ENCODE data around the gene GORASP1. TPM values are rescaled to one million over a fixed set of nuclear protein-coding genes. Genes with fewer than 3 reads are reported as not detected.

GORASP1 gene
- total and polyA plus RNA-seq, 2 of the 8 experiments (the other 6 are each of a cell fraction or from before 2014, with no cell fraction given) = 33.4 to 33.5 TPM

- Histone ChIP-seq H3K4me1 (replicated peaks in 1 of 4; ENCODE audit: control insufficient read depth in 3 of 4, insufficient read depth in 4 of 4, low read length in 3 of 4) (peaks cover 0 to 6% (median 1%) of the 10 kb centered on the region in 4 experiments; a peak in 2 of 7 replicates), H3K14ac (ENCODE audit: insufficient read length) (no peak overlapping the region), H3K9me3 (ENCODE audit: insufficient read depth in 2 of 2, low read depth in 1 of 2, low read length in 1 of 2) (no peaks in the 10 kb centered on the region), H4K20me1 (replicated peaks in 1 of 2; ENCODE audit: control insufficient read depth in 1 of 2, insufficient read depth in 2 of 2, low read length in 2 of 2) (peaks cover 0 to 2% of the 10 kb centered on the region in 2 experiments), H2BK20ac (ENCODE audit: low read length) (no peak overlapping the region), H3K18ac (ENCODE audit: extremely low read depth, low read length) (no peak overlapping the region), H3K23ac (ENCODE audit: insufficient read length) (no peak overlapping the region), H3K23me2 (ENCODE audit: low read depth, low read length) (peaks cover 6% of the 10 kb centered on the region; the same call in 1 of the 2 replicates), H2AFZ (ENCODE audit: low read length) (no peak overlapping the region), H3K36me3 (ENCODE audit: control insufficient read depth in 2 of 4, insufficient read depth in 4 of 4, low read length in 3 of 4) (no peaks in the 10 kb centered on the region), H3K9ac (replicated peaks in 1 of 4; ENCODE audit: extremely low read depth in 1 of 4, low read depth in 3 of 4, low read length in 3 of 4) (no peak overlapping the region), H3K79me2 (ENCODE audit: control insufficient read depth in 1 of 2, insufficient read depth in 2 of 2, low read length in 2 of 2) (peaks cover 3 to 80% of the 10 kb centered on the region in 2 experiments), H4K91ac (replicated peaks; ENCODE audit: insufficient read length, low read length) (no peak overlapping the region), H3K4me2 (ENCODE audit: insufficient read depth in 1 of 2, low read depth in 2 of 2, low read length in 2 of 2) (no peak overlapping the region), H2BK15ac (ENCODE audit: low read length) (no peak overlapping the region), H3K79me1 (ENCODE audit: low read depth, low read length) (peaks cover 5% of the 10 kb centered on the region), H3K27ac (ENCODE audit: low read depth, low read length) (no peak overlapping the region), H3K56ac (replicated peaks; ENCODE audit: insufficient read length, low read depth, low read length) (no peak overlapping the region), H2AK5ac (ENCODE audit: low read depth, low read length) (no peak overlapping the region), H2BK5ac (ENCODE audit: low read depth, low read length) (no peak overlapping the region), H4K5ac (ENCODE audit: insufficient read length, low read depth, low read length) (no peak overlapping the region), H4K8ac (ENCODE audit: extremely low read depth, insufficient read depth, low read length) (no peak overlapping the region), H3K4ac (replicated peaks; ENCODE audit: insufficient read length, low read depth, low read length) (no peak overlapping the region), H2BK12ac (ENCODE audit: low read depth, low read length) (no peak overlapping the region), H3K4me3 (ENCODE audit: extremely low read depth in 1 of 4, insufficient read depth in 2 of 4, low read depth in 3 of 4, low read length in 4 of 4) (no peak overlapping the region), H3K27me3 (replicated peaks in 1 of 4; ENCODE audit: control insufficient read depth in 3 of 4, extremely low read depth in 1 of 4, insufficient read depth in 3 of 4, low read length in 3 of 4) (no peaks in the 10 kb centered on the region), H2BK120ac (replicated peaks; ENCODE audit: low read depth, low read length) (no peak overlapping the region)
- FAIRE-seq (no peak), DNase-seq (ENCODE audit: low read depth in 1 of 2, low spot score in 2 of 2) (no peak)
- ChIA-PET POLR2A (ENCODE audit: partially characterized antibody) (no interaction called here), CTCF (ENCODE audit: partially characterized antibody) (interaction anchor here (1.1 kb wide), 1 partner anchor 9 kb away, joined by 3 read pairs; no protein-coding TSS in a partner anchor)
- 89% methylated on average over 3 of the region's 3 CpGs; no CpG with 5 or more reads in 1 of the 2 experiments for WGBS, 2 experiments (ENCODE audit: extremely low coverage in 1 of 2, insufficient coverage in 1 of 2, insufficient read length in 1 of 2, insufficient replicate concordance in 2 of 2, low coverage in 1 of 2, low lambda C conversion rate in 2 of 2, missing lambda C conversion rate in 1 of 2)
- TF ChIP-seq PHF8 (conservative IDR thresholded peaks at IDR 0.05; ENCODE audit: low read depth, low read length) (no peak), JUN (IDR thresholded peaks at IDR 0.05; ENCODE audit: low read depth, low read length) (no peak), ASH2L (IDR thresholded peaks at IDR 0.05; ENCODE audit: low read length) (no peak), TAF7 (optimal IDR thresholded peaks at IDR 0.05; ENCODE audit: borderline replicate concordance, low read depth, low read length) (no peak), NRF1 (IDR thresholded peaks at IDR 0.05; ENCODE audit: low read depth, low read length) (no peak), POU5F1 (IDR thresholded peaks at IDR 0.05; ENCODE audit: low read depth, low read length) (no peak), TBP (IDR thresholded peaks at IDR 0.05; ENCODE audit: low read depth, low read length) (no peak), KDM1A (IDR thresholded peaks at IDR 0.05; ENCODE audit: borderline replicate concordance, low read length) (no peak), NANOG (IDR thresholded peaks at IDR 0.05; ENCODE audit: insufficient read depth, low read depth, low read length, poor library complexity, severe bottlenecking) (no peak), BACH1 (IDR thresholded peaks at IDR 0.05; ENCODE audit: low read length) (no peak), KDM5A (IDR thresholded peaks at IDR 0.05; ENCODE audit: low read length) (no peak), CEBPB (IDR thresholded peaks at IDR 0.05; ENCODE audit: low read depth, low read length) (no peak), SP2 (IDR thresholded peaks at IDR 0.05; ENCODE audit: low read length) (no peak), JUND (IDR thresholded peaks at IDR 0.05; ENCODE audit: low read length) (no peak), EGR1 (IDR thresholded peaks at IDR 0.05; ENCODE audit: borderline replicate concordance, low read depth, low read length) (no peak), CTBP2 (IDR thresholded peaks at IDR 0.05; ENCODE audit: borderline replicate concordance, insufficient read depth, insufficient read length, low read length) (no peak)
Measured at GRCh38 chr3:39056151-39056550, 51.3 kb downstream of the GORASP1 start.

Measured in H1 (cell line).